Lung (tissue), 12 donors: ENCODE measurements around the gene SLC22A23. TPM values are rescaled to one million over a fixed set of nuclear protein-coding genes. Genes with fewer than 3 reads are reported as not detected.

Source experiments
- ATAC-seq: fragments of 200-7000 bp; cut with Tn5 transposase; one replicate; pipeline ENCODE4 v1.9.1; 2020; ENCODE audit warnings: moderate number of reproducible peaks; ENCODE audit not compliant: insufficient read depth, low FRiP score
- DNase-seq, 3 donors: peaks; one replicate each; pipeline ENCODE4 v3.0.0-alpha.2; 2013 to 2017
- H3K27ac ChIP-seq, 2 donors: one replicate each; pipeline ENCODE4 v1.5.1; 2013; ENCODE audit warnings: mild to moderate bottlenecking in 2 of 2, moderate library complexity in 2 of 2, control low read depth in 1 of 2, inconsistent platforms in 1 of 2, low read depth in 1 of 2, low read length in 1 of 2
- H3K27me3 ChIP-seq, 3 donors: one replicate each; pipeline ENCODE4 v1.5.1; 2013; ENCODE audit warnings: low read length in 2 of 3; ENCODE audit not compliant: control insufficient read depth in 3 of 3, insufficient read depth in 3 of 3
- H3K36me3 ChIP-seq, 4 donors: one replicate each; pipeline ENCODE4 v1.5.1; 2013; ENCODE audit warnings: low read length in 4 of 4, mild to moderate bottlenecking in 1 of 4, moderate library complexity in 1 of 4; ENCODE audit not compliant: control insufficient read depth in 4 of 4, insufficient read depth in 4 of 4
- H3K4me1 ChIP-seq, 5 donors: one replicate each; pipeline ENCODE4 v1.5.1; 2013; ENCODE audit warnings: low read length in 5 of 5, mild to moderate bottlenecking in 2 of 5, moderate library complexity in 1 of 5; ENCODE audit not compliant: control insufficient read depth in 5 of 5, insufficient read depth in 5 of 5
- H3K4me3 ChIP-seq: one replicate; pipeline ENCODE4 v1.5.1; 2013; ENCODE audit warnings: mild to moderate bottlenecking, control low read depth, moderate library complexity
- H3K9ac ChIP-seq, 2 donors: one replicate each; pipeline ENCODE4 v1.5.1; 2013; ENCODE audit warnings: low read length in 2 of 2, control low read depth in 1 of 2; ENCODE audit not compliant: insufficient read depth in 1 of 2
- H3K9me3 ChIP-seq, 4 donors: one replicate each; pipeline ENCODE4 v1.5.1; 2013; ENCODE audit warnings: low read length in 3 of 4, mild to moderate bottlenecking in 1 of 4, moderate library complexity in 1 of 4; ENCODE audit not compliant: control insufficient read depth in 4 of 4, insufficient read depth in 3 of 4
- WGBS, 2 donors: extraction: QIAGEN DNeasy Blood & Tissue Kit; methylation state at CpG; one replicate each; pipeline ENCODE4 v1.1.7; 2013; 5-methylcytosine and 5-hydroxymethylcytosine counted together
- polyA plus RNA-seq, 2 donors: library from polyadenylated mRNA; stranded (reverse); fragments of 200-250 nt; gene quantifications; one replicate each; pipeline ENCODE4 v1.2.1, GENCODE V29; 2013
- total RNA-seq, 2 donors: library from RNA; depleted of rRNA in 1 of 2; stranded (reverse); fragments of >200 nt in 1 of 2; gene quantifications; one replicate each; pipeline ENCODE4 v1.2.1, GENCODE V29; 2014 to 2021
- TF ChIP-seq, protein P1 (sequence below): IDR thresholded peaks from 2 replicates; pipeline ENCODE4 v1.5.1; 2012; ENCODE audit warnings: mild to moderate bottlenecking; ENCODE audit errors: control extremely low read depth, extremely low read depth
- donor health status: control.
- donor health status: control.
- donor health status: Bipolar disorder and iron deficiency.
- donor health status: healthy.
- donor health status: DM: yes; HTN: yes; CAD: no.

The SLC22A23 gene
- total and polyA plus RNA-seq, 4 donors = 6.6 to 45.6 (median 24.1) TPM

DNA sequence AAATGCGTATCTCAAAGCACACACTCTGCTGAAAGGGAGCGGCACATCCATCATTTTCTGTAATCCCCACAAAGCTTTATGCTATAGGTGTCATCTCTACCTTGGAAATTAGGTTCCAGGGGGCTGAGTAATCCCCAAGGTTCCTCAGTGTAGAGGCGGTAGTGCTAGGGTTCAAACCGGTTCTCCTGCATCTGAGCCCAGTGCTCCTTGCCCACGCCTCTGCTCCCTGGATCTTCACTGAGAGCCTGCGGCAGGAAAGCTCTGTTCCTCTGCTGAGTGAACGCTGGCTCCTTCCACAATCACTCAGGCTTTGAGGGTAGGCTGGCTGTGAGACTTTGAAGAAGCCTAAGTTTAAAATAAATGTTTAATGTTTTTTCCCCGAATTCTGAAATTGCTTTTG is 24.9 kb downstream of the SLC22A23 start:
- Histone ChIP-seq H3K9ac (no peak overlapping the region), H3K4me1 (peaks cover 0 to 12% (median 3%) of the 10 kb centered on the region in 5 donors), H3K27me3 (no peaks in the 10 kb centered on the region), H3K9me3 (peaks cover 0 to 2% (median 0%) of the 10 kb centered on the region in 4 donors), H3K4me3 (no peak overlapping the region), H3K36me3 (peaks cover 0 to 5% (median 0%) of the 10 kb centered on the region in 4 donors), H3K27ac (no peak overlapping the region)
- DNase-seq (no peak), ATAC-seq (no peak)
- TF ChIP-seq, protein P1, sequence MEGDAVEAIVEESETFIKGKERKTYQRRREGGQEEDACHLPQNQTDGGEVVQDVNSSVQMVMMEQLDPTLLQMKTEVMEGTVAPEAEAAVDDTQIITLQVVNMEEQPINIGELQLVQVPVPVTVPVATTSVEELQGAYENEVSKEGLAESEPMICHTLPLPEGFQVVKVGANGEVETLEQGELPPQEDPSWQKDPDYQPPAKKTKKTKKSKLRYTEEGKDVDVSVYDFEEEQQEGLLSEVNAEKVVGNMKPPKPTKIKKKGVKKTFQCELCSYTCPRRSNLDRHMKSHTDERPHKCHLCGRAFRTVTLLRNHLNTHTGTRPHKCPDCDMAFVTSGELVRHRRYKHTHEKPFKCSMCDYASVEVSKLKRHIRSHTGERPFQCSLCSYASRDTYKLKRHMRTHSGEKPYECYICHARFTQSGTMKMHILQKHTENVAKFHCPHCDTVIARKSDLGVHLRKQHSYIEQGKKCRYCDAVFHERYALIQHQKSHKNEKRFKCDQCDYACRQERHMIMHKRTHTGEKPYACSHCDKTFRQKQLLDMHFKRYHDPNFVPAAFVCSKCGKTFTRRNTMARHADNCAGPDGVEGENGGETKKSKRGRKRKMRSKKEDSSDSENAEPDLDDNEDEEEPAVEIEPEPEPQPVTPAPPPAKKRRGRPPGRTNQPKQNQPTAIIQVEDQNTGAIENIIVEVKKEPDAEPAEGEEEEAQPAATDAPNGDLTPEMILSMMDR = no peak
- whole genome bisulfite sequencing, 2 donors = 84% methylated on average over 8 of the region's 8 CpGs

DNA sequence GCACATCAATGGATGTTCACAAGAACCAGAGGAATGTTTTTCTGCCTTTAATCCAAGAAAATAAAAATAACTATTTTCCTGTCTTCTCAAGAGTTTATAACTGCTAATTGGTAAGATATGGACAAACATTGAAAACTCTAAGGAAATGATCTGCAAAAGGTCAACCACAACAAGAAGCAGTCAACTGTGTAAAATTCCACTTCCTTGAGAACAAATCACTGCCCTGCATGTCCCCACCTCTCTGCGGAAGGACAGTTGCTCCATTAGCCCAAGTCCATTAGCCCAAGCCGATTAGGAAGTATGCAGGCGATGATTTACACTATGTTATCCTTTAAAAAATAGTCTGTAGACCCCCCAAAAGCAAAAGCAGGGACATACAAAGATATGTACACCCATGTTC is 27.6 kb downstream of the SLC22A23 start:
- Histone ChIP-seq H3K27ac (no peak overlapping the region), H3K4me3 (no peak overlapping the region), H3K27me3 (no peaks in the 10 kb centered on the region), H3K4me1 (peaks cover 0 to 18% (median 6%) of the 10 kb centered on the region in 5 donors), H3K36me3 (peaks cover 0 to 5% (median 0%) of the 10 kb centered on the region in 4 donors), H3K9ac (no peak overlapping the region), H3K9me3 (peaks cover 0 to 3% (median 0%) of the 10 kb centered on the region in 4 donors)
- no peak for DNase-seq
- WGBS, 2 donors = 94 to 96% methylated on average over 3 of the region's 3 CpGs
- ATAC-seq = no peak
- TF ChIP-seq, protein P1 = no peak

DNA sequence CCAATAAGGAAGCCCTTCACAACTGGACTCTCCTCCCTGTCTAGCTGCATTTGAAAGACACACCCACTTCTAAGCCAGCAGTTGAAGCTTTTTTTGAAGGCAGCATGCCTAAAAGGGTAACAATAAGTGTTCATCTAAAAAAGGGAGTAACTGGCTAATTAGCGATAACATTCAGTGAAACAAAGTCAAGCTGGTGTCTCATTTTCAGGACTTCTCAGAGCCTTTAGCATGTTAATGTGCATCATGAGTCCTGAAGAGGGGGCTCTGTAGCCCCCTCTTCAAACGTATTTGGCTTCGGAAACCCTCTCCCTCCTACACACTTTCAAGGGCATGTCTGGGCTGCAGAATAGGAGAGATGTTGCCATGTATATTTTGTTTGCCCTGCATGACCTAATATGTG is 28.1 kb downstream of the SLC22A23 start:
- peaks cover 0 to 5% (median under 1%) of the 10 kb centered on the region in 4 donors for H3K36me3 ChIP-seq
- WGBS, 2 donors = 85 to 90% methylated on average over 3 of the region's 3 CpGs
- H3K27me3 ChIP-seq = no peaks in the 10 kb centered on the region
- TF ChIP-seq, protein P1 = no peak
- DNase-seq (no peak), ATAC-seq (no peak)
- no peak overlapping the region for H3K27ac ChIP-seq
- H3K9me3 ChIP-seq = peaks cover 0 to 3% (median 0%) of the 10 kb centered on the region in 4 donors
- peaks cover 0 to 18% (median 6%) of the 10 kb centered on the region in 5 donors for H3K4me1 ChIP-seq
- no peak overlapping the region for H3K9ac ChIP-seq
- H3K4me3 ChIP-seq = no peak overlapping the region

DNA sequence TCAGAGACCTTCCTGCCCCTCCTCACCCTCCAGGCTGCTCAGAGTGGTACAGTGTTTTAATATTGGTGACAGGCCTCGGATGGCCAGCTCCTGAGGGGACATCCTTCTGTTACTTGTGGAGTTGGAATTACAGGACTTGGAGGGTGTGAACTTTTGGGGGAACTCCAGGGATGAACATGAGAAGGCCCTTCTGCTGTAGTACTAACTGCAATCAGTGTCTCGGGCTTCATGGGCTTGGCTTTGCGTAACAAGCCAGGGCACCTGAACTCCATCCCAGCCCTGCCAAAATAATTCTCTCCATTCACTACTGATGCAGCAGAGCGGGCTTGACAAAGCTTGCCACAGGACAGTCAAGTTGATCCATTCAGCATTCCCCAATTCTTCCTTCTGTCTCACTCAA is 28.6 kb downstream of the SLC22A23 start:
- no peaks in the 10 kb centered on the region for H3K27me3 ChIP-seq
- no peak overlapping the region for H3K4me3 ChIP-seq
- WGBS, 2 donors = 91% methylated on average over 4 of the region's 4 CpGs
- H3K9ac ChIP-seq = no peak overlapping the region
- DNase-seq (no peak), ATAC-seq (no peak)
- peaks cover 0 to 3% (median 0%) of the 10 kb centered on the region in 4 donors for H3K9me3 ChIP-seq
- TF ChIP-seq, protein P1 = no peak
- peaks cover 0 to 5% (median under 1%) of the 10 kb centered on the region in 4 donors for H3K36me3 ChIP-seq
- no peak overlapping the region for H3K27ac ChIP-seq
- H3K4me1 ChIP-seq = peaks cover 0 to 20% (median 6%) of the 10 kb centered on the region in 5 donors
